Ovary (tissue), 9 donors: ENCODE data around the gene MT1H. TPM values are rescaled to one million over a fixed set of nuclear protein-coding genes. Genes with fewer than 3 reads are reported as not detected.
A peak's percentile ranks its signal among the peaks of the same experiment; 100 is the strongest.
"Not testable (repeated sequence)": the region's sequence is repeated elsewhere in the genome, so short reads cannot be mapped to it uniquely, and the experiment has no call there.

Source experiments
- DNase-seq, 5 donors: peaks; one replicate each; pipeline ENCODE4 v3.0.0-alpha.2; 2019 to 2020
- H3K27ac ChIP-seq, 2 donors: fragments of 200-600 bp; one replicate each; pipeline versions ENCODE4 v1.5.1 to v1.8.0; 2019 to 2022
- H3K27me3 ChIP-seq: fragments of 200-600 bp; one replicate; pipeline ENCODE4 v1.8.0; 2022
- H3K36me3 ChIP-seq: fragments of 200-600 bp; sonication (generic); one replicate; pipeline ENCODE4 v1.5.1; 2019
- H3K4me1 ChIP-seq: one replicate; pipeline ENCODE4 v1.8.1; 2013; ENCODE audit warnings: mild to moderate bottlenecking, moderate library complexity; ENCODE audit not compliant: insufficient read depth
- H3K4me3 ChIP-seq: fragments of 200-600 bp; sonication (generic); one replicate; pipeline ENCODE4 v1.5.1; 2017
- H3K9me3 ChIP-seq, 2 donors: fragments of 200-600 bp in 1 of 2; sonication (generic) in 1 of 2; one replicate each; pipeline versions ENCODE4 v1.5.1 to v1.8.1; 2013 to 2019; ENCODE audit warnings: mild to moderate bottlenecking in 1 of 2, moderate library complexity in 1 of 2
- EP300 ChIP-seq: sonication (generic); formaldehyde crosslinking; IDR thresholded peaks from one replicate; pipeline ENCODE4 v1.6.1; 2017; ENCODE audit warnings: antibody characterized with exemption
- POLR2A ChIP-seq: fragments of 450-650 bp; IDR thresholded peaks from one replicate; pipeline ENCODE4 v1.6.1; 2017; ENCODE audit warnings: antibody characterized with exemption, mild to moderate bottlenecking, moderate library complexity
- WGBS, 3 donors: extraction: QIAGEN DNeasy Blood & Tissue Kit in 1 of 3; methylation state at CpG; one replicate each; pipeline versions ENCODE4 v1.1.5 to v1.1.7; 2013 to 2017; 5-methylcytosine and 5-hydroxymethylcytosine counted together
- intact Hi-C, 4 donors: fragments of 100-400 bp; cut with DNase I; formaldehyde crosslinking; loops; one replicate each; pipeline versions ENCODE4 v1.11.0 to v1.15.1; 2022 to 2023
- polyA plus RNA-seq, 2 donors: library from polyadenylated mRNA; stranded (reverse); fragments of 200-250 nt in 1 of 2; fragments of 350-450 nt in 1 of 2; fragmentation: Illumina TruSeq in 1 of 2; extraction: RNeasy Lipid Tissue Mini Kit (QIAGEN cat#74804) in 1 of 2; gene quantifications; one replicate each; pipeline ENCODE4 v1.2.3, GENCODE V29; 2013 to 2014
- total RNA-seq, 7 donors: library from RNA; depleted of rRNA in 2 of 7; stranded (reverse); fragments of >200 nt in 2 of 7; fragmentation: NEBNext Ultra II Directional in 3 of 7; extraction: Animal tissue kit (Norgen Biotek cat#: 25700) in 3 of 7; gene quantifications; one replicate each; pipeline versions ENCODE4 v1.1.0 to v1.2.4, GENCODE V29; 2016 to 2023
- TF ChIP-seq, protein P1 (sequence below), 3 donors: fragments of 450-650 bp in 2 of 3; fragments of 200-600 bp in 1 of 3; IDR thresholded peaks; one replicate each; pipeline versions ENCODE4 v1.5.1 to v1.8.0; 2016 to 2022; ENCODE audit warnings: antibody characterized with exemption in 3 of 3, mild to moderate bottlenecking in 1 of 3
- donor health status: DM: no; HTN: no; CAD: no; lungs with moderate emphysema.
- donor health status: DM: no; HTN: no; CAD: no.
- donor health status: Bipolar disorder and iron deficiency.
- donor health status: DM: yes; HTN: yes; CAD: no.
- donor health status: DM: no; HTN: no; CAD: no.
- donor health status: DM: yes; HTN: yes; CAD: no.

Gene MT1H
- total and polyA plus RNA-seq, 9 donors = 0.79 TPM; not detected in 8

DNA sequence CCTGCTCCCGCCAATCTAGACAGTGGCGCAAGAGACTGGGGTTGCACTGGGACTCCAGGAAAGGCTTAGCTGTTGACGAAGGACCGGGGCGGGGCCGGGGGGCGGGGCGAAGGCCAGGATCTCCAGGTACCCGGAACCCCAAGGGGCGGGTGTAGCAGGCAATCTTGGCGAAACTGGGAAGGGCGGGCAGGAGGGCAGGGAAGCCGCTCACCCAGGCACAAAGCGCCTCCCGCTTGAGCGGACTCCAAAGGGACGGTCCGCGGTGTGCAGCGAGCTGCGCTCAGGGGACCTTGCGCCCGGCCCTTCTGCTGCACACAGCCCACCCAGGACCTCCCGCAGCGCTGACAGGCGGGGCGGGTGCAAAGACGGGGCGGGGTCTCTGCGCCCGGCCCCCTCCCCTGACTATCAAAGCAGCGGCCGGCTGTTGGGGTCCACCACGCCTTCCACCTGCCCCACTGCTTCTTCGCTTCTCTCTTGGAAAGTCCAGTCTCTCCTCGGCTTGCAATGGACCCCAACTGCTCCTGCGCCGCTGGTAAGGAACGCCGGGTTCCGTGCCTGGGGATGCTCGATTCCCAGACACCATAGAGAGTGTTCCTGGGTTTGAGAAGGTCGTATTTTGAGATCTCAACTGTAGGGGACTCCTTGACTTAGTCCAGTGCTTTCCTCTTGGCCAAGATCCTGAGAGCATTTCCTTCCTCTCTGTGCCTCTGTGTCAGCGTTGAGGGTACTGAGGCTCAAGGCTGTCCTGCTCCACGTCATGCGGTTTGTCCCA lies 11.9 kb upstream of the MT1H start, which contains the start of gene MT1F:
Gene MT1F, plus strand, starts transcription at position 405 of the 772 bp plus-strand sequence. Its CDS starts 100 bp downstream, at position 505.
- WGBS, 3 donors = 2 to 6% (median 3%) methylated on average over 11 to 46 of the region's 46 CpGs
- no peak within 1 kb of the TSS for H3K27ac ChIP-seq
- intact Hi-C loops = no loop called here

DNA sequence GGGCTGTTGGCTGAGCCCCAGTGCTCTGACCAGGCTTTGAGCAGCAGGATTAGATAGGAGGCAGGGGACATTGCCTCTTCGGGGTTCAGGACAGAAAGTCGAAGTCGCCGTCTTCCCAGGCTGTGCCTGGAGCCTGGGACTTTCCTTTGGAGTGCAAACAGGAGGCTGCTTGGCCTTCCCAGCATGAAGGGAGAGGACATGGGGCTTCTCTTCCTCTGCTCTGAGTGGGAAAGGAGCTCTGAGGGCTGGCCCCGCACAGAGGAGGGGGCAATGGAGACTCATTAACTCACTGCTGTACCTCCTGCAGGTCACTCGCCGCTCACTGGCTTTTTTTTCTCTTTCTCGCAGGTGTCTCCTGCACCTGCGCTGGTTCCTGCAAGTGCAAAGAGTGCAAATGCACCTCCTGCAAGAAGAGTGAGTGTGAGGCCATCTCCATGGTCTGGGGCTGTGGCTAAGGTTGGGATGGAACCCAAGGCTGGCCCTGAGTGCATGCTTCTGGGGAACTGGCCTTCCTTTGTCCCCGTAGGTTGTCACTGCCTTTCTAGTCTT lies 11.2 kb upstream of the MT1H start:
- peak in 1 of 5 donors; percentile 37 for DNase-seq
- Histone ChIP-seq H3K4me3 (peak overlapping the region; percentile 35), H3K27me3 (no peaks in the 10 kb centered on the region), H3K4me1 (no peaks in the 10 kb centered on the region), H3K27ac (no peak overlapping the region), H3K9me3 (no peaks in the 10 kb centered on the region), H3K36me3 (no peaks in the 10 kb centered on the region)
- 17 to 24% (median 20%) methylated on average over 10 of the region's 10 CpGs for WGBS, 3 donors
- intact Hi-C loops = no loop called here
- TF ChIP-seq EP300 = no peak
- TF ChIP-seq, protein P1, sequence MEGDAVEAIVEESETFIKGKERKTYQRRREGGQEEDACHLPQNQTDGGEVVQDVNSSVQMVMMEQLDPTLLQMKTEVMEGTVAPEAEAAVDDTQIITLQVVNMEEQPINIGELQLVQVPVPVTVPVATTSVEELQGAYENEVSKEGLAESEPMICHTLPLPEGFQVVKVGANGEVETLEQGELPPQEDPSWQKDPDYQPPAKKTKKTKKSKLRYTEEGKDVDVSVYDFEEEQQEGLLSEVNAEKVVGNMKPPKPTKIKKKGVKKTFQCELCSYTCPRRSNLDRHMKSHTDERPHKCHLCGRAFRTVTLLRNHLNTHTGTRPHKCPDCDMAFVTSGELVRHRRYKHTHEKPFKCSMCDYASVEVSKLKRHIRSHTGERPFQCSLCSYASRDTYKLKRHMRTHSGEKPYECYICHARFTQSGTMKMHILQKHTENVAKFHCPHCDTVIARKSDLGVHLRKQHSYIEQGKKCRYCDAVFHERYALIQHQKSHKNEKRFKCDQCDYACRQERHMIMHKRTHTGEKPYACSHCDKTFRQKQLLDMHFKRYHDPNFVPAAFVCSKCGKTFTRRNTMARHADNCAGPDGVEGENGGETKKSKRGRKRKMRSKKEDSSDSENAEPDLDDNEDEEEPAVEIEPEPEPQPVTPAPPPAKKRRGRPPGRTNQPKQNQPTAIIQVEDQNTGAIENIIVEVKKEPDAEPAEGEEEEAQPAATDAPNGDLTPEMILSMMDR (IDR thresholded peaks at IDR 0.05) = no peak
- no peak for TF ChIP-seq POLR2A

More for the DNA sequence above, 11.9 kb upstream of the MT1H start, which contains the start of gene MT1F:
- Histone ChIP-seq H3K4me1 (no peaks in the 10 kb centered on the region), H3K4me3 (peak within 1 kb of the TSS; percentile 35), H3K27me3 (no peaks in the 10 kb centered on the region), H3K36me3 (no peaks in the 10 kb centered on the region), H3K9me3 (no peaks in the 10 kb centered on the region)
- TF ChIP-seq EP300 = no peak
- no peak for TF ChIP-seq POLR2A
- TF ChIP-seq, protein P1 (IDR thresholded peaks at IDR 0.05) = no peak
- peak in 2 of 5 donors; percentile 61 to 62 for DNase-seq

DNA sequence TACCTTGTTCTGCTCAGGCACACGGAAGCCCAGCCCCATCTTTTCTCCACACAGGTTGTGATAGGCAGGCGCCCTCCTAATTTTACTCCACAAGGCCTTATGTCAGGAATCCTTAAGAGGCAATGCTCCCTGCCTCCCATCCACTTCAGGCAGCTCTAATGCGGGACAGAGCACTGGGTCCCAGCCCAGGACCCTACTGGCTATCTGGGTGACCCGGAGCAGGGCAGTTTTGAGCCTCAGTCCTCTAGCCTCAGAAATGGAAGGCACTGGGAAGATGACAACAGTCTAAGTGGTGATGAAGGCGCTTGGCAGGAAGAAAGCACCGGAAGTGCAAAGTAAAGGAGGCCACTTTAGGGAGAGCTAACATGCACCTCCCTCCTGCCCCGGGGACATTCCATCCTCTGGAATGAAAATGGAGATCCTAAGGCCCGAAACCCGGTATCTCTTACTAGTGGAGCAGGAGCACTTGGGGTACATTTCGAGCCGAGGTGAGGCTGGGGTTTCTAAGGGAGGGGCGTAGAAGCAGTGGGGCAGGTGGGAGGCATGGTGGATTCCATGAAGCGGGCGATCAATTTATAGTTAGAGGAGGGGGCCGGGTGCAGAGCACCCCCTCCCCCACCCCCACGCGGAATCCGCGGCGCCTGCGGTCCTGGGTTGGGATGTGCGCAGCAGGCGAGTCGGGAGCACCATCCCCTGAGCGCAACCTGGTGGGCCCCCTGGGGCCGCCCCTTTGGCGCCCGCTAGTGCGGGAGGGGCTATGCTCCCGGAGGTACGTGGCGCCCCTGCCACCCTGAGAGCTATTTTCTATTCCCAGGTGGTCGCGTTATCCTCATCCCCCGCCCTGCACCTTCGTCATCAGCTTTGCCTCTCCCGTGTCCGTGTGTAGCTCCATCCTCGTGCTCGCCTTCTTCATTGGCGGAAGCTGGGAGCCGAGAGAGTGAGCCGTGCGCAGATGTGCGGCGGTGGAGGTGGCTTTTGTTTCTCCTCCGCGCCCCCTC lies 7.0 kb upstream of the MT1H start:
- no peak overlapping the region for H3K4me3 ChIP-seq
- intact Hi-C loops = no loop called here
- DNase-seq = no peak
- H3K27me3 ChIP-seq = no peaks in the 10 kb centered on the region
- TF ChIP-seq, protein P1 (IDR thresholded peaks at IDR 0.05) = no peak
- TF ChIP-seq EP300 (no peak), POLR2A (no peak)
- H3K4me1 ChIP-seq = no peaks in the 10 kb centered on the region
- no peaks in the 10 kb centered on the region for H3K9me3 ChIP-seq
- no peak overlapping the region for H3K27ac ChIP-seq
- H3K36me3 ChIP-seq = no peaks in the 10 kb centered on the region
- WGBS, 3 donors = 8 to 14% (median 10%) methylated on average over 44 to 48 of the region's 48 CpGs

DNA sequence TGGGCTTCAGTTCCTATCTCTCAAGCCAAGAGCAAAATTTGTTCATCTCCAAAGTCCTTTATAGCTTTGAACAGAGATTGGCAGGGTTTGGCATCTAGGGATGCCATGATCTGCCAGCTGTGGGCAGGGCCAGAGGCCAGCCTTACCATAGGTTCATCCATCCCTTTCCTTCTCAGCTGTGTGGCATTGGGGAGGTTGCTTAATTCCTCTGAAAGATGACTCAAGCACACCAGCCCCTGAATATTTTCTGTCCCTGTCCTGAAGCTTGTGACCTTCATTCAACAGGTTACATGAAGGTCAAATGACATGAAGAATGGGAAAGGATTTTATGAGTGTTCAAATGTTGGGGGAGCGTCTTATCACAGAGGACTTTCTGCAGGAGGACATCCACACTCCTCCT lies 5.1 kb upstream of the MT1H start:
- Histone ChIP-seq H3K27ac (no peak overlapping the region), H3K4me3 (no peak overlapping the region), H3K27me3 (no peaks in the 10 kb centered on the region), H3K36me3 (no peaks in the 10 kb centered on the region), H3K9me3 (no peaks in the 10 kb centered on the region), H3K4me1 (no peaks in the 10 kb centered on the region)
- intact Hi-C loops = no loop called here
- WGBS, 3 donors = 85 to 100% (median 88%) methylated on average over 1 of the region's 1 CpG
- TF ChIP-seq, protein P1 (IDR thresholded peaks at IDR 0.05) = no peak
- TF ChIP-seq EP300 = no peak
- no peak for TF ChIP-seq POLR2A
- DNase-seq = no peak

DNA sequence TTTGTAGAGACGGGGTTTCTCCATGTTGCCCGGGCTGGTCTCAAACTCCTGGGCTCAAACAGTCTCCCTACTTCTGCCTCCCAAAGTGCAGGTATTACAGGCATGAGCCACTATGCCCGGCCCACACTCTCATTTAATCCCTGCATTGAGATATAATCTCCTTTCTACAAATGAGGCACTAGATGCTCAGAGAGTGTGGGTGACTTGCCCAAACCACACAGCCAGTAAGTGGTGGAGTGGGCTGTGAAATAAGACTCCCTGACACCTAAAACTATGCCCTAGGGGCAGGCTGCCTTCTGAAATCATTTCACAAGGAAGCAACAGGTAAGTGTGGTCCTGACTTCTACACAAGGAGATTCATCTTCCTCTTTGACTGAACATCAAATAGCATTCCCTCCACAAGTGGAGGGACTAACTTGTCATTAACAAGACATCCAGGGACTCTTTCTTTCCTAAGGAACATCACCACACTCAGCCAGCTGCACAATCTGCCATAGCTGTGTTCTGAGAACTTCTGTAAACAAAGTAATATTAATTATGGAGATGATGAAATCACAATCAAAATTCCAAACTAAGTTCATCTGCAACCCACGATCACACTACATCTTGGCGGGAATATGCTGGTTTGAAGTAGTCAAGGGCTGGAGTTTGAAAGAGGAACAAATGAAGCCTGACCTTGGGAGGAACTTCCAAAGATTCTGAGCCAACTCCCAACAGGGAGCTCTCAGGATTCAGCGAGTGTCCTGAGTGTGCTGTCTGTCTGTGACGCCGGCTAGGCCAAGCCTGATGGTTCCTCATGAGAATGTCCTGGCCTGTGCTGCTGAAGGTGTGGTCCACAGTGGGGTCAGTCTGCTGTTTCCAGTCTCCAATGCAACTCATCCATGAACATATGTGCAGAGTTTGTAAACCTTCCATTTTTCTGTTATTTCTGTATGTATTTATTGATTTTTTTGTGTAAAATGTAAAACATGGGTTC lies 4.0 kb upstream of the MT1H start:
- H3K4me1 ChIP-seq, H3K4me3 ChIP-seq, H3K9me3 ChIP-seq, H3K27me3 ChIP-seq, H3K36me3 ChIP-seq, intact Hi-C loops, DNase-seq, H3K27ac ChIP-seq: not testable (repeated sequence)
- 61 to 69% (median 66%) methylated on average over 8 of the region's 8 CpGs for WGBS, 3 donors
